HEK293 (cell line): ENCODE results near the gene SHROOM3.

Source experiments
- GLI4 ChIP-seq: fragments of 450-650 bp; formaldehyde crosslinking; IDR thresholded peaks from 2 replicates; pipeline ENCODE4 v1.5.1; 2016; ENCODE audit warnings: missing biosample characterization, missing genetic modification characterization
- IKZF3 ChIP-seq: fragments of 450-650 bp; IDR thresholded peaks from 2 replicates; pipeline ENCODE4 v1.5.0; 2018; ENCODE audit warnings: missing biosample characterization, mild to moderate bottlenecking, missing genetic modification characterization, moderate library complexity
- MYNN ChIP-seq: fragments of 450-650 bp; formaldehyde crosslinking; IDR thresholded peaks from 2 replicates; pipeline ENCODE4 v1.5.1; 2016; ENCODE audit warnings: missing biosample characterization, missing genetic modification characterization, borderline replicate concordance
- YY1 ChIP-seq: fragments of 450-650 bp; formaldehyde crosslinking; IDR thresholded peaks from 2 replicates; pipeline ENCODE4 v1.5.1; 2018; ENCODE audit warnings: missing biosample characterization, missing genetic modification characterization
- ZBTB8A ChIP-seq: fragments of 450-650 bp; formaldehyde crosslinking; IDR thresholded peaks from 2 replicates; pipeline ENCODE4 v1.5.1; 2016; ENCODE audit warnings: missing biosample characterization, missing genetic modification characterization
- ZNF10 ChIP-seq: fragments of 450-650 bp; formaldehyde crosslinking; IDR thresholded peaks from 2 replicates; pipeline ENCODE4 v1.5.1; 2017; ENCODE audit warnings: missing biosample characterization, missing genetic modification characterization
- ZNF133 ChIP-seq: fragments of 450-650 bp; formaldehyde crosslinking; IDR thresholded peaks from 2 replicates; pipeline ENCODE4 v1.5.1; 2016; ENCODE audit warnings: missing biosample characterization, missing genetic modification characterization
- ZNF274 ChIP-seq, 2 experiments: fragments of 200-500 bp in 1 of 2; fragments of 450-650 bp in 1 of 2; sonication (Bioruptor generic) in 1 of 2; formaldehyde crosslinking in 1 of 2; IDR thresholded peaks; 2 replicates each; pipeline versions ENCODE4 v1.5.1 to v1.6.1; 2014 to 2016; ENCODE audit warnings: borderline replicate concordance in 1 of 2, inconsistent platforms in 1 of 2, low read length in 1 of 2, missing biosample characterization in 1 of 2, missing genetic modification characterization in 1 of 2
- ZNF394 ChIP-seq: fragments of 450-650 bp; formaldehyde crosslinking; IDR thresholded peaks from 2 replicates; pipeline ENCODE4 v1.5.1; 2016; ENCODE audit warnings: missing biosample characterization, missing genetic modification characterization, mild to moderate bottlenecking, moderate library complexity, borderline replicate concordance
- ZNF514 ChIP-seq: fragments of 450-650 bp; formaldehyde crosslinking; IDR thresholded peaks from 2 replicates; pipeline ENCODE4 v1.5.1; 2016; ENCODE audit warnings: missing biosample characterization, missing genetic modification characterization
- ZNF544 ChIP-seq: fragments of 450-650 bp; formaldehyde crosslinking; IDR thresholded peaks from 2 replicates; pipeline ENCODE4 v1.5.0; 2017; ENCODE audit warnings: missing biosample characterization, missing genetic modification characterization
- TF ChIP-seq, protein P1 (sequence below): fragments of 450-650 bp; formaldehyde crosslinking; IDR thresholded peaks from 2 replicates; pipeline ENCODE4 v1.5.1; 2016; ENCODE audit warnings: missing biosample characterization, missing genetic modification characterization
- TF ChIP-seq, protein P2 (sequence below): fragments of 450-650 bp; formaldehyde crosslinking; IDR thresholded peaks from 2 replicates; pipeline ENCODE4 v1.5.1; 2016; ENCODE audit warnings: missing biosample characterization, missing genetic modification characterization, low read depth
- TF ChIP-seq, protein P3 (sequence below): fragments of 450-650 bp; formaldehyde crosslinking; optimal IDR thresholded peaks from 2 replicates; pipeline ENCODE3; 2016; ENCODE audit warnings: missing biosample characterization, mild to moderate bottlenecking, missing genetic modification characterization

DNA sequence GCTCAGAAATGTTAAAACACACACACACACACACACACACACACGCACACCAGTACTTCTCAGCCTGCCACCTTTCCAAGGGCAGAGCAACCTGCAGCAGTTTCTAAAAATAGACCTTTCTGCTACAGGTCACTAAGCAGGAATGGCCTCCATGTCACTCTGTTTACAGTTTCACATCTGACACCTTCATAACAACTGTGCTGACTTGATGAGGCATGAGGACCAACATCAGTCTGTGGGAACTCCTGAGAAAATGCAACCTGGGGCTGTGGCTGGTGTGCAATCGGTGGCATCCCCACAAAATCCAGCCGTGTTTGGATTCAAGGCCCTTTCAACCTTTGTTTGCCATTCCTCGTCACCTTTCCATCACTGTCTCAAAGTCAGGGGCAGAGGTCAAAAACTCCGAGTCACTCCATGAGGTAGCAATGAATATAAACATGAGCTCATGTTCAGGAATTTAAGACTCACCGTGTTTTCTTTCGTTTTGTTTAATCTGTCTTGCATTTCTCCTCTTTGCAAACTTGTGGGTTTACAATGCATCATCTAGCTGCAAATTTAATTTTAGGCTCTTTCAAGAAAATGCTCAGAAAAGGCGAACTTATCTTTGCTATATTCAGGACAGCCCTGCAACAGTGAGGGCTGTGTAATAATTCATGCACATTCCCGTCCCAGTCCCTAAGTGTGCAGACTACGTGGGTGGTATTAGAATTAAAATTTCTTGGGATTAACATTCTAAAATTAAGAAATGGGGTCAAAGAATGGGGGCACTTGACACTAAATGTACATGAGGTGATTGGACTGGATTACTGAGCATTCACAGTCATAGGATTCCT, 135.3 kb downstream of the SHROOM3 start:
- TF ChIP-seq, protein P1, sequence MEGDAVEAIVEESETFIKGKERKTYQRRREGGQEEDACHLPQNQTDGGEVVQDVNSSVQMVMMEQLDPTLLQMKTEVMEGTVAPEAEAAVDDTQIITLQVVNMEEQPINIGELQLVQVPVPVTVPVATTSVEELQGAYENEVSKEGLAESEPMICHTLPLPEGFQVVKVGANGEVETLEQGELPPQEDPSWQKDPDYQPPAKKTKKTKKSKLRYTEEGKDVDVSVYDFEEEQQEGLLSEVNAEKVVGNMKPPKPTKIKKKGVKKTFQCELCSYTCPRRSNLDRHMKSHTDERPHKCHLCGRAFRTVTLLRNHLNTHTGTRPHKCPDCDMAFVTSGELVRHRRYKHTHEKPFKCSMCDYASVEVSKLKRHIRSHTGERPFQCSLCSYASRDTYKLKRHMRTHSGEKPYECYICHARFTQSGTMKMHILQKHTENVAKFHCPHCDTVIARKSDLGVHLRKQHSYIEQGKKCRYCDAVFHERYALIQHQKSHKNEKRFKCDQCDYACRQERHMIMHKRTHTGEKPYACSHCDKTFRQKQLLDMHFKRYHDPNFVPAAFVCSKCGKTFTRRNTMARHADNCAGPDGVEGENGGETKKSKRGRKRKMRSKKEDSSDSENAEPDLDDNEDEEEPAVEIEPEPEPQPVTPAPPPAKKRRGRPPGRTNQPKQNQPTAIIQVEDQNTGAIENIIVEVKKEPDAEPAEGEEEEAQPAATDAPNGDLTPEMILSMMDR (tag by site-specific recombination) = no peak
- TF ChIP-seq ZBTB8A (tag by site-specific recombination) = no peak
- TF ChIP-seq ZNF10 (tag by site-specific recombination) = no peak
- TF ChIP-seq GLI4 (tag by site-specific recombination) = no peak
- TF ChIP-seq ZNF274 (IDR thresholded peaks at IDR 0.05; ENCODE audit: low read length) = no peak
- TF ChIP-seq ZNF274 (tag by site-specific recombination; IDR thresholded peaks at IDR 0.05; ENCODE audit: borderline replicate concordance) = no peak
- TF ChIP-seq ZNF514 (tag by site-specific recombination) = no peak
- TF ChIP-seq ZNF133 (tag by site-specific recombination) = no peak
- TF ChIP-seq ZNF394 (tag by site-specific recombination) = no peak
- TF ChIP-seq, protein P2, sequence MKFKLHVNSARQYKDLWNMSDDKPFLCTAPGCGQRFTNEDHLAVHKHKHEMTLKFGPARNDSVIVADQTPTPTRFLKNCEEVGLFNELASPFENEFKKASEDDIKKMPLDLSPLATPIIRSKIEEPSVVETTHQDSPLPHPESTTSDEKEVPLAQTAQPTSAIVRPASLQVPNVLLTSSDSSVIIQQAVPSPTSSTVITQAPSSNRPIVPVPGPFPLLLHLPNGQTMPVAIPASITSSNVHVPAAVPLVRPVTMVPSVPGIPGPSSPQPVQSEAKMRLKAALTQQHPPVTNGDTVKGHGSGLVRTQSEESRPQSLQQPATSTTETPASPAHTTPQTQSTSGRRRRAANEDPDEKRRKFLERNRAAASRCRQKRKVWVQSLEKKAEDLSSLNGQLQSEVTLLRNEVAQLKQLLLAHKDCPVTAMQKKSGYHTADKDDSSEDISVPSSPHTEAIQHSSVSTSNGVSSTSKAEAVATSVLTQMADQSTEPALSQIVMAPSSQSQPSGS (tag by site-specific recombination) = no peak
- no peak for TF ChIP-seq ZNF544 (tag by site-specific recombination)
- TF ChIP-seq YY1 (tag by site-specific recombination) = no peak
- TF ChIP-seq MYNN (tag by site-specific recombination) = no peak
- no peak for TF ChIP-seq IKZF3 (tag by site-specific recombination)
- TF ChIP-seq, protein P3, sequence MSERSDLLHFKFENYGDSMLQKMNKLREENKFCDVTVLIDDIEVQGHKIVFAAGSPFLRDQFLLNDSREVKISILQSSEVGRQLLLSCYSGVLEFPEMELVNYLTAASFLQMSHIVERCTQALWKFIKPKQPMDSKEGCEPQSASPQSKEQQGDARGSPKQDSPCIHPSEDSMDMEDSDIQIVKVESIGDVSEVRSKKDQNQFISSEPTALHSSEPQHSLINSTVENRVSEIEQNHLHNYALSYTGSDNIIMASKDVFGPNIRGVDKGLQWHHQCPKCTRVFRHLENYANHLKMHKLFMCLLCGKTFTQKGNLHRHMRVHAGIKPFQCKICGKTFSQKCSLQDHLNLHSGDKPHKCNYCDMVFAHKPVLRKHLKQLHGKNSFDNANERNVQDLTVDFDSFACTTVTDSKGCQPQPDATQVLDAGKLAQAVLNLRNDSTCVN (tag by site-specific recombination) = no peak
